Ramos (cell line): Measurements from ENCODE around the gene OR2M3.
"Not testable (repeated sequence)": the region's sequence is repeated elsewhere in the genome, so short reads cannot be mapped to it uniquely, and the experiment has no call there.

Experiments used
- in situ Hi-C: fragments of 300-500 bp; cut with MboI; formaldehyde crosslinking; loops from one replicate; pipeline ENCODE4 v1.14.3; 2022; ENCODE audit warnings: low sequenced_read_pairs; ENCODE audit not compliant: unreplicated experiment

The OR2M3 gene, protein sequence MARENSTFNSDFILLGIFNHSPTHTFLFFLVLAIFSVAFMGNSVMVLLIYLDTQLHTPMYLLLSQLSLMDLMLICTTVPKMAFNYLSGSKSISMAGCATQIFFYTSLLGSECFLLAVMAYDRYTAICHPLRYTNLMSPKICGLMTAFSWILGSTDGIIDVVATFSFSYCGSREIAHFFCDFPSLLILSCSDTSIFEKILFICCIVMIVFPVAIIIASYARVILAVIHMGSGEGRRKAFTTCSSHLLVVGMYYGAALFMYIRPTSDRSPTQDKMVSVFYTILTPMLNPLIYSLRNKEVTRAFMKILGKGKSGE

GRCh38 chr1:248196965-248197364 is at the start of gene OR2M3:
Gene OR2M3 (plus strand): TSS chr1:248197265. CDS start chr1:248203068, 5,803 bp downstream.
- in situ Hi-C loops, result no loop called here

- in situ Hi-C loops, result no loop called here
These were observed 44.8 kb upstream of the OR2M3 start for GRCh38 chr1:248152056-248152827.

GRCh38 chr1:248155927-248156326 is 41.1 kb upstream of the OR2M3 start:
- in situ Hi-C loops, result no loop called here

- in situ Hi-C loops, result no loop called here
These were observed 38.3 kb upstream of the OR2M3 start for GRCh38 chr1:248158758-248159157.

DNA sequence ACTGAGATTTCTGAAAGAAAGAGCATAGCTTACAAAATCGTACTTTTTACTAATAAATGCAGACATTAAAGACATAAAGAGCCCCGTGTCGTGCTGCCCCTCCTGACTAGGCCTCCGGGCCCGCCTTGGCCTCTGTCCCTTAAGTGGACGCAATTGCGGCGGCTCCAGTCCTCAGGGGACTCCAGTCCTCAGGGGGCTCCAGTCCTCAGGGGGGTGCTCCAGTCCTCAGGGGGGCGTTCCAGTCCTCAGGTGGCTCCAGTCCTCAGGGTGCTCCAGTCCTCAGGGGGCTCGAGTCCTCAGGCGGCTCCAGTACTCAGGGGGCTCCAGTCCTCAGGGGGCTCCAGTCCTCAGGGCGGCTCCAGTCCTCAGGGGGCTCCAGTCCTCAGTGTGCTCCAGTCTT is 33.0 kb upstream of the OR2M3 start:
- in situ Hi-C loops, result no loop called here

GRCh38 chr1:248165186-248165585 is 31.9 kb upstream of the OR2M3 start:
- in situ Hi-C loops, result no loop called here

DNA sequence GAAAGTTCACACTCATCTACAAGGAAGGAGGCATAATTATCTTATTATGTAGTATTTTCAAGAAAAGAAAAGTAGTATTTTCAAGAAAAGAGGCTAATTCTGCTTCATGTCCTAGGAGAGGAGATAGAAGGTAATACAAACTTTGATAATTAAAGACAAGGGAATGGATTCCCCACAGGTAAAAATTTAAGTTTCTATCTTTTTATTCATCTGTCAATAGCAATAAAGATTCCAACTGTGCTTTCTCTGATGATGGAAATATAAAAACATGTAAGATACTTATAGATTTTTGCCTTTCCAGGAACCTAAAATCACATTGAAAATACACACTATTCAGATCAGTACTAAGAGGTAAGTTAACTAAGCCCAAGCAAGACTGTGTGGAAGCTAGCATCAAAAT is 22.5 kb upstream of the OR2M3 start, which contains the start of gene OR2M2:
TSS of gene OR2M2 (plus strand) at position 301 of the 400 bp plus-strand sequence. CDS start 5,165 bp downstream, outside the sequence.
- in situ Hi-C loops, result no loop called here

DNA sequence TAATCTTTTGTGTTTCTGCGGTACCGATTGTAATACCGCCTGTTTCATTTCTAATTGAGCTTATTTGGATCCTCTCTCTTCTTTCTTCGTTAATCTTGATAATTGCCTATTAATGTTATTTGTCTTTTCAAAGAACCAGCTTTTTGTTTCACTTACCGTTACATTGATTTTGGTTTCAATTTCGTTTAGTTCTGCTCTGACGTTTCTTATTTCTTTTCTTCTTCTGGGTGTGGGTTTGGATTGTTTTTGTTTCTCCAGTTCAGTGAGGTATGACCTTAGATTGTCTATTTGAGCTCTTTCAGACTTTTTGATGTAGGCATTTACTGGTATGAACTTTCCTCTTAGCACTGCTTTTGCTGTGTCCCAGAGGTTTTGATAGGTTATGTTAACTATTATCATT is 13.1 kb upstream of the OR2M3 start:
- in situ Hi-C loops, result no loop called here

DNA sequence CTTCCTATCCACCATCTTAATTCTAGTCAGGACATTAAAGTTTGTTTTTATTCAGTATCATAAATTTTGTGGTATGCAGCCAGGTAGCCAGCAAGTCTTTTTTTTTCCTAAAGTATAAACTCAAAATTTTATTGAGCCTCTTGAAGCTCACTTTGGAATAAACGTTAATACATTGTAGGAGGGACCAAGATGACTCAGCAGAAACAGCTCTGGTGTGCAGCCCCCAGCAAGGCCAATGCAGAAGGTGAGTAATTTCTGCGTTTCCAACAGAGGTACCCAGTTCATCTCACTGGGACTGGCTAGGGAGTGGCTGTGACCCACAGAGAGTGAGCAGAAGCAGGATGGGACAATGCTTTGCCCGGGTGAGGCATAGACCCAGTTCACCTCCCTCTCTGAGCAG is 9.7 kb upstream of the OR2M3 start:
- in situ Hi-C loops, result no loop called here

DNA sequence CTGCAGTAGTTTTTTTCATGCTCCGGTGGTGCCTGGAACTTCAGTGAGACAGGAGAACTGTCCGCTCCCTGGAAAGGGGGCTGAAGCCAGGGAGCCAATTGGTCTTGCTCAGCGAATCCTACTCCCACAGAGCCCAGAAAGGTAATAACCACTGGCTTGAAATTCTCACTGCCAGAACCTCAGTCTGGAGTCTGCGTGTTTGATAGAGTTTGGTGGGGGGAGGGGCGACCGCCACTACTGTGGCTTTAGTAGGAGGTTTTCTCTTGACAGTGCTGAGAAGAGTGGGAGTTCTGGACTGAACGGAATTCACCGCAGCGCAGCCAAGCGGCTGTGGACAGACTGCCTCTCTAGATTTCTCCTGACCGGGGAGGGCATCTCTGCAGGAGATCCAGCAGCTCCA is 8.0 kb upstream of the OR2M3 start:
- in situ Hi-C loops, result no loop called here

DNA sequence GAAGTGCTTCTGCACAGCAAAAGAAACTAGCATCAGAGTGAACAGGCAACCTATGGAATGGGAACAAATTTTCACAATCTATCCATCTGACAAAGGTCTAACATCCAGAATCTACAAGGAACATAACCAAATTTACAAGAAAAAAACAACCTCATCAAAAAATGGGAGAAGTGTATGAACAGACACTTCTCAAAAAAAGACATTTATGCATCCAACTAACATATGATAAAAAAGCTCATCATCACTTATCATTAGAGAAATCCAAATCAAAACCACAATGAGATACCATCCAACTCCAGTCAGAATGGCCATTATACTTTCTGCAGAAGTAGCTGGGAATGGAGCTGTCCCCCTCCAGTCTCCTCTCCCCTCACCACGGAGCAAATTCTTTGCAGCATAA is 2.9 kb upstream of the OR2M3 start:
- in situ Hi-C loops, result no loop called here

DNA sequence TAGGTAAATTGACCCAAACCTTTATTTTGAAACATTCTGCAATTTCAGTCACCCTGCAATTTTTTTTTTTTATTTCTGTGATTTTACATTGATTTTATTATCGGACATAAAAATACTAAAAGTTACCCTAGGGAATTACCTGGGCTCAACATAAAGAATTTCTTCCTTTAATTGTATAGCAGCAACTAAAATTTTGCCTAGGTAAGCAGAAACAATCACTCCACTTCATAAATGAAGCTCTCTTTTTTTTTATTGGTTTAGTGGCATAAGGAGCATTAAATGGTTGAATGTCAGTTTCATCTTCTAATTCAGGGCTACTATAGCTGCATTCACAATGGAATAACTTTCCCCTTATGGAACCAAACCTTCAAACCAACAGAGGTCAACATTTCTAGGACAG is 18.8 kb downstream of the OR2M3 start:
- in situ Hi-C loops, result no loop called here

DNA sequence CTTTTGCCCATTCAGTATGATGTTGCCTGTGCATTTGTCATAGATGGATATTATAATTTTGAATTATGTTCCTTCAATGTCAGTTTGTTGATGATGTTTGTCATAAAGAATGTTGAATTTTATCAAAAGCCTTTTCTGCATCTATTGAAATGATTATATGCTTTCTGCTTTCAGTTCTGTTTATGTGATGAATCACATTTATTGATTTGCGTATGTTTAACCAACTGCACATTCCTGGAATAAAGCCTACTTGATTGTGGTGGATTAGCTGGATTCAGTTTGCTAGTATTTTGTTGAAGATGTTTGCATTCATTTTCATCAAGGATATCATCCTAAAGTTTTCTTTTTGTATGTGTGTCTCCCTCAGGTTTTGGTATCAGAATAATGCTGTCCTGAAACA is 28.5 kb downstream of the OR2M3 start:
- in situ Hi-C loops, result no loop called here

DNA sequence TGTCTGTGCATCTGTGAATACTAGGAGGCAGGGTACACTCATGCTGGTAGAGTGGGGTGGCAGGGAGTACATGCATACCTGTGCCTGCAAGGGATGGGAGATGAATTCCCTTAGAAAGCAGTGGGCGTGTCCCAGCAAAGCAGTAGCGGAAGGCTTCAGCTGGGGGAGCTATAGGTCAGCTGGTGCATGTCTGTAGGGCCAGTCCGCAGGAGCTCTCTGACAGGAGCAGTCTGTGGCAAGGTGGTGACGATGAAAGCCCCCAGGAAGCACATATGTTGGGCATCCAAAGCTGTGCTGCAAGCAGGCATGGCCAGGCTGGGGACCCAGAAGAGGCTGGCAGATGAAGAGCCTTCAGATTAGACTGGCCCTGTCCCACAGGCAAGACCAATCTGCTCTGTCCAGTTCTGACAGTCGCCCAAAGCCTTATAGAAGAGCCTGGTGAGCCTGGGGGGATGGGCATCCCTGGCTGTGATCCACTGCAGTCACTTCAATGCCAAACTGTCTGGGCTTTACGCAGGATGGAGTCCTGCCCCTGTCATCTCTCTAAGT is 32.4 kb downstream of the OR2M3 start:
- in situ Hi-C loops, result no loop called here

GRCh38 chr1:248231117-248231516 is 34.1 kb downstream of the OR2M3 start, which contains the start of gene OR2M4:
Gene OR2M4 (plus strand): TSS chr1:248231417. CDS start chr1:248238929, 7,512 bp downstream.
- in situ Hi-C loops, result no loop called here

DNA sequence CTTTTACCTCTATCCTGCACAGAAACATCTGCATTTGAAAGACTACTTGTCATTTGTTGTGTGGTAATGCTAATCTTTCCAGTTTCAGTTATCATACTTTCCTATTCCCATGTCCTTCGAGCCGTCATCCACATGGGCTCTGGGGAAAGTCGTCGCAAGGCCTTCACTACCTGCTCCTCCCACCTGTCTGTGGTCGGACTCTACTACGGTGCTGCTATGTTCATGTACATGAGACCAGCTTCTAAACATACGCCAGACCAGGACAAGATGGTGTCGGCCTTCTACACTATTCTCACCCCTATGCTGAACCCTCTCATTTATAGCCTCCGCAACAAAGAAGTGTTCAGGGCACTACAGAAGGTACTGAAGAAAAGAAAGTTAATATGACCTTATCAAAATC is 42.4 kb downstream of the OR2M3 start:
- in situ Hi-C loops, result no loop called here

DNA sequence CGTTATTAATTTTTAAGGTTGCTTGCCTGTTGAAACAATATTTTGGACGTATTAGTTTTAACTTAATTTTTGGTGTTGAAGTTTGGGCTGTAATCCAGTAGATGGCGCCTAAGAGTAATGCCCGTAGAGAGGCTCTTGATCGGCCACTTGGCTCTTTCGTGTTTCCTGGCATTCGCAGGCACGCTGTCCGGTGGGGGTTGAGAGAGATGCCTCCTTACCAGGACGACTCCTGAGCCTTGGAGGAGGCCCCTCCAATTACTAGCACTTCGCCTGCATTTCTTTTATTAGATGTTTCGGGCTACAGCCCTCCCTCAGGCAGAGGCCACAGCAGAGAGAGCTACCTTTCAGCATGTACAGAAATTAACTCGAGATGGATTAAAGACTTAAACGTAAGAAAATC is 46.1 kb downstream of the OR2M3 start:
- in situ Hi-C loops, result no loop called here

GRCh38 chr1:248259309-248259708 is 62.2 kb downstream of the OR2M3 start:
- in situ Hi-C loops, result not testable (repeated sequence)
